ENCODE data around the gene MARCHF9.

- TF ChIP-seq EZH2 (IDR thresholded peaks at IDR 0.05) (no peak), POLR2AphosphoS5 (IDR thresholded peaks at IDR 0.05; ENCODE audit: borderline replicate concordance, low read depth, low read length) (no peak)
These were observed 9.2 kb downstream of the MARCHF9 start for GRCh38 chr12:57763881-57764661.
